NCI-H146 treated with DMSO at 0.1 percent for 48 hours (cell line): ENCODE results near the gene BICDL2.

Source experiments
- DNase-seq: peaks from one replicate; lab custom pipeline; 2025; ENCODE audit not compliant: unreplicated experiment; lab: John Stamatoyannopoulos, UW

BICDL2 gene

GRCh38 chr16:3050487-3050886 is 13.7 kb upstream of the BICDL2 start:
- DNase-seq: no peak

DNA sequence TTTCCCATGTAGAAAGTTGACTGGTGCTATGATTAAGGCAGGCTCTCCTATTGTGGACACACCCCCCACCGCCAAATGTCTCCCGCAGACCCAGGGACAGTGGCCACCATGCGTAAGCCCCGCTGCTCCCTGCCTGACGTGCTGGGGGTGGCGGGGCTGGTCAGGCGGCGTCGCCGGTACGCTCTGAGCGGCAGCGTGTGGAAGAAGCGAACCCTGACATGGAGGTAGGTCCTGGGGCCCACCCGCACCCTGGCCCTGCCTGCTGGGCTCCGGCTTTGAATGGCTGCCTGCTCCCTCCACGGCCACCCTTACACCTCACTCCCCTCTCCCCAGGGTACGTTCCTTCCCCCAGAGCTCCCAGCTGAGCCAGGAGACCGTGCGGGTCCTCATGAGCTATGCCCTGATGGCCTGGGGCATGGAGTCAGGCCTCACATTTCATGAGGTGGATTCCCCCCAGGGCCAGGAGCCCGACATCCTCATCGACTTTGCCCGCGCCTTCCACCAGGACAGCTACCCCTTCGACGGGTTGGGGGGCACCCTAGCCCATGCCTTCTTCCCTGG is 13.3 kb upstream of the BICDL2 start:
- no peak for DNase-seq

DNA sequence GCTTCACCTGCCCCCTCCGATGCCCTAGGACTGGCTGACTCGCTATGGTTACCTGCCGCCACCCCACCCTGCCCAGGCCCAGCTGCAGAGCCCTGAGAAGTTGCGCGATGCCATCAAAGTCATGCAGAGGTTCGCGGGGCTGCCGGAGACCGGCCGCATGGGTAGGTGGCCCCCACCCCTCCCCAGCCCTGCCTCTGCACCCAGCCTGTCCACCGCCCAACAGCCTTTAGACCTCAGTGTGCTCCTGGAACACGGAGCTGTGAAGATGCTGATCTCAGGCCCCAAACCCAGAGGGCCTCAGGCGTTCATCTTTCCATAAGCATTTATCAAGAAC is 10.6 kb upstream of the BICDL2 start:
- no peak for DNase-seq

GRCh38 chr16:3046641-3047386 is 10.1 kb upstream of the BICDL2 start:
- no peak for DNase-seq

DNA sequence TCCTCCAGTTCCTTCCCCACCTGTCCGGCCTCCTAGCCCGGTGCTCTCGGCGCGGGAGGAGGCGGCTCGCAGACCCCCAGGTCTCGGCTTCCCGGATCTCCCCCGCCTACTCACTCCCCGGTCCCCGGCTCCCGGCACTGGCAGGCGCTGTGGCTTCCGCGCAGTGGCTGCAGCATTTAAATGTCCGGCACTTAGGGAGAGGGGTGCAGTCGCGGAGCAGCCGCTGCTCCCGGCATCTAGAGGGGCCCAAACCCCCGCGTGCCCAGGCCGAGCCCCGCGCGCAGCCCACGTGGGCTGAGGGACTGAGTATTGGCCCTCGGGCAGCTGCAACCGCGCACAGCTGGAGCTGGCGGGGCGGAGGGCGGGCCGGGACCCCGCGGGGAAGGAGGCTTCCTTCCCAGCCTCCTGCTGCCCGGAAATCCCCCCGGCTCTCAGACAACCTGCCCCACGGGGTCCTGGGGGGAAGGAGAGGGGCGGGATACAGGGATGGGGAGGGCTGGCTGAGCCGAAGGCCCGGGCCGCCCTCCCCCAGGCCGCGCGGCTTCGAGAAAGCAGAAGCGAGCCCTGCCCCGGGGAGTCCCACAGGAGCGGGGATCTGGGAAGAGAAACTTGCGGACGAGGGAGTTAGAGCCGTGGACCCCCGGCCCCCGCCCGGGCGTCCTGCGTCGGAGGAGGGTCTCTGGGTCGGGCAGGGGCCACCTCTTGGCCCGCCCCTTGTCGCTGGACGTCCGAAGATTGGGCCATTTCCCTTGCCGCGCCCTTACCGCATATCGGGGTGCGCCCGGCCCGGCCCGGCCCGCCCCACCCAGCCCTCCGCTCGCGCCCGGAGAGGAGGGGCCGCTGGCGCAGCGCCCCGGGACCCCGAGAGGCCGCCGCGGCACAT is 9.3 kb upstream of the BICDL2 start, which contains the start of gene MMP25:
MMP25 (plus strand) TSS at position 804 of the 883 bp plus-strand sequence. CDS start 357 bp downstream, outside the sequence.
- DNase-seq: no peak

DNA sequence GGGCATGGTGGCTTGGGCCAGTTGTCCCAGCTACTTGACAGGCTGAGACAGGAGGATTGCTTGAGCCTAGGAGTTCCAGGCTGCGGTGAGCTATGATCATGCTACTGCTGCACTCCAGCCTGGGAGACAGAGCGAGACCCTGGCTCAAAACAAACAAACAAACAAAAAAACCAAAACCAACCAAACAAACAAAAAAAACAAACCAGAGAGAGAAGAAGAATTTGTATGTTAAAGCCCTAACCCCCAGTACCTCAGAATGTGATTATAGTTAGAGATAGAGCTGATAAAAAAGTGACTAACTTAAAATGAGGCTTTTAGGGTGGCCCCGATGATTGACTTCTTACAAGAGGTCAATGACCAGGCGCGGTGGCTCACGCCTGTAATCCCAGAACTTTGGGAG is 8.0 kb upstream of the BICDL2 start:
- no peak for DNase-seq

DNA sequence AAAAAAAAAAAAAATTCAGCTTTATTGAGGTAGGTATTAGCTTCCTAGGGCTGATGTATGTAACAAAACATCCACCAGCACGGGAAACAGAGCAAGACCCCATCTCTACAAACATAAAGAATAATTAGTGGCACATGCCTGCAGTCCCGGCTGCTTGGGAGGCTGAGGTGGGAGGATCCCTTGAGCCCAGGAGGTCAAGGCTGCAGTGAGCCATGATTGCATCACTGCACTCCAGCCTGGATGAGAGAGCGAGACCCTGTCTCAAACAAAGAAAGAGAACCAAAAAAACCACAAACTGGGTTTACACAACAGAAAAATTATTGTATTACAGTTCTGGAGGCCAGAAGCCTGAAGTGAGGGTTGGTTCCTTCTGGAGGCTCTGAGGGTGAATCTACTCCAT is 5.6 kb upstream of the BICDL2 start:
- no peak for DNase-seq

GRCh38 chr16:3038896-3039295 is 2.2 kb upstream of the BICDL2 start:
- DNase-seq: no peak

DNA sequence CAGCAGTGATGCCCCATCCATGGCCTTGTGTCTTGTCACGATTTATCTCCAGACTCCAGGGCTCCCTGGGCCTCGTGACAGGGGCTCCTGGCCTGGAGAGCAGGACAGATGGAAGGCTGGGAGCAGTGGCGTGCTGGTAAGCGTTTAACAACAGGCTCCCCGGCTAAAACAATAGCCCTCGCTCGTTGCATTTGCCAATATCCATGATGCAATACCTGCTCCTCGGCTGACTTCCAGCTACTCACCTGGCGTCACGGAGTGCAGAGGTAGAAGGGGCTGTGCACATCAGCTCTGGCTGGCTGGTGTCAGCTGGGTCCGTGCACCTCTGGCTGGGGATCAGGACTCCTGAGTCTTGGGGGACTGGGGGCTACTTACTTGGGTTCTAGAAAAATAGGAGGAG is 1.5 kb upstream of the BICDL2 start:
- no peak for DNase-seq

DNA sequence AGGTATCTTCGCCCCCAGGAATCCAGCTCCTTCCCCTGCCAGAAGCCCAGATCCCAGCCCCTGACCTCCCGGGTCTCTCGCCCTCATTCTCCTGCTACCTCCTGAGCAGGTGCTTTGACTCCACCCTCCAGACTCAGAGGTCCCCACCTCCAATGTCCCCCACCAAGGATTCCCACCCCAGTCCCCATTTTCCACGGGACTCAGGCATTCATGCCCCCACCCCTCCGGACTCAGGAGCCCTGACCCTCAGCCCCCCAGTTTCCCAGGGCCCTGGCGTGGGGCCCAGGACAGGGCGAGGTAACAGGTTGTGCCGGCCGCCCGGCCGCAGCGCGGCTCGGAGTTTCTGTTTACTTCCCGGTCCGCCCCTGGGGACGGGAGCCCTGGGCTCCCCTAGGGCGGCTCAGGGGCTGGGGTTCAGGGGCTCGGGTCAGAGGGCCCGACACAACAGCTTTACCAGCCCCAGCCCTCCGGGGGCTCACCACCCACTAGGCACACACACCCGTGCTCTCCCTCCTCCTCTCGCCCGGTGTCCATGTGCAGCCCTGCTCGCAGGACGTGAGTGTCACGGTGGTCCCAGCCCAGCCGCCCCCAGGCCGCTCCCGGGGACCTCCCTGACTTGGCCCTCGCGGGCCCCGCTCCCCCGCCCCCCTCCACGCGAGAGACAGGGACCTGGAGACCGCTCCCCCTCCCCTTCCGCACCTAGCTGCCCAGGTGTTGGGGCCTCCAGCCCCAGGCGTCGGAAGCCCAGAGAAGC is 595 bp downstream of the BICDL2 start:
- DNase-seq: no peak

DNA sequence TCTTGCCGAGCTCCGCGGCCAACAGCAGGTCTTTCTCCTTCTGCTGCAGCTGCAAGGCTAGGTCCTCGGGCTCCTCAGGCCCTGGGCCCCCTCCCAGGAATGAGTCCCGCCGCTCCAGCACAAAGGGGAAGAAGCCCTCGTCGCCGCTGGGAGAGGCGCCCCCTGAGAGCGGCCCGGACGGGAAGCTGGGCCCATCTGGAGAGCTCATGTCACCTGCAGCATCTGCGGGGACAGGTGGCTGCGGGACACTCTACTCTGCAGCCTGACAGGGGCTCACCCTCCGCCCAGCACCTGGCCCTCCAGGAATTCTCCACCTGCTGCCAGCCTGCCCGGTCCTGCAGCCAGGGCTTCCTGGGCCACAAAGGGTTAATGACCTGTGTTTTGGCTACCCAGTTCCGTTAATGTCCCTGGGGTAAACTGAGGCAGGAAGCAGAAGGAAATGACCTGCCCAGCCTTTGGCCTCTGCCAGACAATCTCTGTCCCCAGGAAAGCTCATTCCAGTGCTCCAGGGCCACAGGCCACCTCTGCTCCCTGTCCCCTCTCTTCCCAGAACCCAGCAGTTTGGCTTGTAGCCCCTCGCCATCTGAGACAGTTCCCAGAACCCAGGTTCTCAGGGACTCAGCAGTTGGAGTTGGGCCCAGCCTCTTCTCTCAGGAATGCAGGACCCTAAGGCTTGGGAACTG is 1.3 kb downstream of the BICDL2 start:
- no peak for DNase-seq

GRCh38 chr16:3032624-3033023 is 4.1 kb downstream of the BICDL2 start:
- DNase-seq: no peak

DNA sequence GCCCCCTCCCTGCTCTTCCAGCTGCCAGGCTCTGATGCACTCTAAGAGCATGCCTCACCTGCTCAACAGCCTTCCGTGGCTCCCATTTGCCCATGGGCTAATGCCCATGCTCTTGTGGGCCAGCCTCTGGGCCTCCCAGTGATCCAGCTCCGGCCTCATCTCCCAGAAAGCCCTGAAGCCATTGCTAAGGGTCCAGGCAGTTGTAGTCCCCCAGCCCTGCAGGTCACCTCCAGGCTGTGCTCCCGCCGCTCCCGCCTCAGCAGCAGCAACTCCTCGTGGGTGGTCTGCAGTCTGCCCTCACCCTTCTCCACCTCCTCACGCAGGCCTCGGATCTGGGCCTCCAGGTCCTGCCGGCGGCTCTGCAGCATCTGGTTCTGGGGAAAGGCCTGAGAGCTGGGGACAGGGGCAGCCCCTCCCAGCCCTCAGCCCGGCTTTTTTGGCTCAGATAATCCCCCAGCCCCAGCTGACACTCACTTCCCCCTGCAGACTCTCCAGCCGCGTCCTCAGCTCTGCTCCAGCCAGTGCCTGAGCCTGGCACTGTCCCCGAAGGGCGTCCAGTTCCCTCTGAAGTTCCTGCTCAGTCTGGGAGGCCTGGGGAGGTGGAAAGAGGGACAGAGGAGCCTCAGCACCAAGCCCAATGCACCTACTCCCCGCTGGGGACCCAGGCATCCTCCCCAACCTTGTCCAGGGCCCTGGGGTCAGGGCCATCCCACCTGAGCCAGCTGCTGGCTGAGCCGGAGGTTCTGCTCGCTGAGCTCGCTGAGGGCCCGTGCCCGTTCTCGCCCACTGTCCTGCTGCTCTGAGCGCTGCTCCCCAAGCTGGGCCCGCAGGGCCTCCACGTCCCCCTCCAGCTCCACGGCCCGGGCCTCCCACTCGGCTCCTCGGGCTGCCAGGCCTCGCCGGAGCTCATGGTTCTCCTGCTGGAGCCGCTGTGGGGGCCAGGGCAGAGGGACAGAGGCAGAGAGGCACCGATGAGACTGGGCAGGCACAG is 6.2 kb downstream of the BICDL2 start:
- DNase-seq: no peak

- no peak for DNase-seq
Observed at GRCh38 chr16:3029491-3030221, 7.1 kb downstream of the BICDL2 start.

GRCh38 chr16:3028716-3029319 is 7.9 kb downstream of the BICDL2 start:
- DNase-seq: no peak

DNA sequence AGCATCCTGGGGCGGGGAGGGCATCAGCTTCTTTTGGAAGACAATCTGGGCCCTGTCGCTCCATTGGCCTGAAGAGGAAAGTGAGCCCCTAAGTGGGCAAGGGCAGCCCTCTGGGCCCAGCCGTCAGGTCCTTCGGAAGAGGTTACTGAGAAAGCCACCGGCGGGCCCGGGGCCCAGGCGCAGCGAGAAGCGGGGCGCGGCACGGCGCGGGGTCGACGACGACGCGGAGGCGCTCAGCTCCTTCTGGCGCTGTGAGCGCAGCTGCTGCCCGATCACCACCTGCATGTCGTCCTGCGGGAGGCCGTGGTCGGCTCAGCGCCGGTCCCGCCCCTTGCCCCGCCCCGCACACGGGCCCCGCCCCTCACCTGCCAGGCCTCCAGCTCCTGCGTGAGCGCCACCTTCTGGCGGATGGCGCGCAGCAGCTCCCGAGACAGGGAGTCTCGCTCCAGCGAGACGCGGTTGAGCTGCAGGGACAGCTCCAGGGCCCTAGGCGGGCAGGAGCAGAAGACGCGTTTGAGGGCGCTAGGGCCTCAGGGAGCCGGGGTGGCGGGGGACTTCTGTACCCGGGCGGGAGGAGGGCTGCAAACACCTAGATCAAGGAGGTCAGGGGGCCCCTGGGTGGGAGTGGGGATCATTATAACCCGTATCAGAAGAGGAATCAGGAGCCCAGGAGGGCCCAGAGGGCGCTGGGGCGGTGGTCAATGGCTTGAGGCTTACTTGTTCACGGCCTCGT is 8.6 kb downstream of the BICDL2 start:
- peak; percentile 74 for DNase-seq

GRCh38 chr16:3027489-3027795 is 9.3 kb downstream of the BICDL2 start:
- no peak for DNase-seq
